CMK (cell line): ENCODE measurements around the gene ACOX1.

Source experiments
- DNase-seq: peaks from one replicate; pipeline ENCODE4 v3.0.0-alpha.2; 2010; ENCODE audit warnings: low read depth

Gene ACOX1

DNA sequence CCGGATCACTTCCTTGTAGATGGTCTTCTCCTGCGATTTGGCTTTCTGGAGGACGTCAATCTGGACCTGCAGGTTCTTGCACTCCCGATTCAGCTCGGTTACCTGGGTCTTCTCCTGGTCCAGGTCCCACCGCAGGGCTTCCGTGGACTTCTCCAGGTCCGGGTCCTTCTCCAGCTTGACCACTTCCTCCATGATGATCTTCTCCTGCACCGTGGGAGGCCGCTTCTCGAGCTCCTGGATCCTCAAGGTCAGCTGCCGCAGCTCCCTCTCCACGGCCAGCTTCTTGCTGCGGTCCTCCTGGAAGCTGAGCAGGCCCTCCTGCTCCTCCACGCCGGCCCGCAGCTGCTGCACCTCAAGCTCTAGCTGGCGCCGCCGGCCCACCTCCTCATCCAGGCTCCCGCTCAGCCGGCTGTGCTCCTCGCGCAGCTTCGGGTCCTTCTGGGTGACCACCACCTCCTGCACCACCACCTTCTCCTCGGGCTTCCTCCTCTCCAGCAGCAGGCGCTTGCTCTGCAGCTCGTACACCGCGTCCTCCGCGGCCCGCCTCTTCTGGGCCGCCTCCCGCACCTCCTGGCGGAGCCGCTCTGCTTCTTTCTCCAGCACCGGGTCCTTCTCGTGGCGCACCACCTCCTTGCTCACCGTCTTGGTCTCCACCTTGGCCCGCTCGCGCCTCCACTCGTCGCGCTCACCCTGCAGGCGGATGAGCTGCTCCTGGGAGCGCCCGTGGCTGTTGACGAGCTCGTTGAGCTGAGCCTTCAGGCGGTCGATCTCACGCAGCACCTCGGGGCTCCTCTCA is 29.9 kb upstream of the ACOX1 start:
- no peak for DNase-seq

DNA sequence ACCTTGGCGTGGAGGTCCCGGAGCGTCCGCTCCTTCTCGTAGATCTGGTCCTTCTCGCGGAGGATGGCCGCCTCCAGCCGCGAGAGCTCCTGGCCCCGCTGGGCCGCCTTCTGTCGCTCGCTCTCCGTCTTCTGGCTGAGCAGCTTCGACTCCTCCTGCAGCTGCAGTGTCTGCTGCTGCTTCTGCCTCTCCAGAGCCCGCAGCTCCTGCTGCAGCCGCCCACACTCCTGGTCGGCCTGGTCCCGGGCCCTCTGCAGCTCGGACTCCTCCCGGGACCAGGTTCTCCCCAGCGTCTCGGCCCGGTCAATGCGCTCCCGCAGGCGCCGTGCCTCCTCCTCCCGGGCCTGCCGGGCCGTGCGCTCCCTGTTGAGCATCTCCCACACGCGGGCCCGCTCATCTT is 29.2 kb upstream of the ACOX1 start:
- DNase-seq: no peak

- no peak for DNase-seq
These were observed 28.8 kb upstream of the ACOX1 start for GRCh38 chr17:76007850-76008165.

DNA sequence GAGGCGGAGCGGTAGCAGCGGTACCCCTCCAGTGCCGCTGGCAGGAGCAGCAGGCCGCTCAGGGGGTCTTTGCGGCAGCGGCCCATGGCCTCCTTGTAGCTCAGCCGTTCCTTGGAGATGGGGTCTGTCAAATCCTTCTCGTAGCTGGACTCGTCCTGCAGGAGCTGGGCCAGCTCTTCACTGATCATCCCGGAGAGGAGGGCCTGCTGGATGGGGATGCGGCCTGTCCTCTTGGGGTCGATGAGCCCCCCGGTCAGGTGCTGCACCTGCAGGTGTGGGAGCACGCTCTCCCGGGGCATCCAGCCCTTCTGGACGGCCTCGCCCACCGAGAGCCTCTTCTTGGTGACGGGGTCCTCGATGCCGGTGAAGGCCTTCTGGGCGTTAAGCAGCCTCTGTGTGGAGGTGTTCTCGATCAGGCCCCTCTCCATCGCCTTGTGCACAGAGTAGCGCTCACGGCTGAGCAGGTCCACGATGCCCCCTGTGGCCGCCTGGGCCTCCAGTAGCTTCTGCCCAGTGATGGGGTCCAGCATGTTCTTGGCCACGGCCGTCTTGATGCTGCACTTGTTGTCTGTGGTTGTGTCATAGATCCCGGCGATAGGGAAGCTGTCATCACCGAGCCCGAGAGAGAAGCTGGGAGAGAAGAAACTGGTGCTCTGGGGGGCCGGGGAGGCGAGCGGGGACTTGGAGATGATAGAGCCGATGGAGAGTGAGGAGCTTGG is 28.3 kb upstream of the ACOX1 start:
- no peak for DNase-seq

- peak; percentile 31 for DNase-seq
These were observed 26.5 kb upstream of the ACOX1 start for GRCh38 chr17:76005263-76006149.

DNA sequence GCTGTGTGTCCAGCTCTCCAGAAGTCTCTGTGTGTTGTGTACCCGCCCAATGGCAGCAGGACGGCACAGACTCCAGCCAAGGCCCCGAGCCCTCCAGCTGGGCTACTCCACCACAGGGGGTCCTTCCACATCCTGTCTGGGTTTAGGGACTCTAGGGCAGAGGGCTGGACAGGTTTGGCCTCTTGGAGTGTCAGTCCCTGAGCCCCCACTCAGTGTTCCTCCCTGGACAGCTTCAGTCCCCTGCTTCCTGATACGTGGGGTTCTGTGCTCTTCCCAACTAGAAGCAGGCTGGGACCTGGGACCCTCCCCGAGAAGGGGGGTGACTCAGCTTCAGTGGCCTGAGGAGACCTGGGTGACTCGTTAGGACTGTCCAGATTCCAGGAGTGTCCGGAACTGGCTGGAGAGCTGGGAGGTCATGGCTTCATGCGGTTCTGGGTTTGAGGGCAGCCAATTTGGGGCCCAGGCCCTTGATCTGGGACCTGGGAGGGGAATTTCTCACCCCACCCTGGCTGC is 25.8 kb upstream of the ACOX1 start:
- DNase-seq: no peak

DNA sequence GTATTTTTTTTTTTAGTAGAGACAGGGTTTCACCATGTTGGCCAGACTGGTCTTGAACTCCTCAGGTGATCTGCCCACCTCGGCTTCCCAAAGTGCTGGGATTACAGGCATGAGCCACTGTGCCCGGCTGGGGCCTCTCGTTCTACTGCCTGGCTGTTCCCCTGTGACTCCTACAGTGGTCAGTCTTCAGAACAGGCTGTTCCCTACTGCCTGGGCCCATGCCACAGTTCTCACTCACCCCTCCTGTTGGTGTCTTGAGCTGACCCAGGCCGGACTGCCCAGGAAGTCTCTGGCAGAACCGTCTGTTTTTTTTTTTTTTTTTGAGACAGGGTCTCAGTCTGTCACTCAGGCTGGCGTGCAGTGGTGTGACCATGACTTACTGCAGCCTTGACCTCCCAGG is 24.9 kb upstream of the ACOX1 start:
- DNase-seq: no peak

GRCh38 chr17:76002100-76002499 is 23.1 kb upstream of the ACOX1 start:
- no peak for DNase-seq

- DNase-seq: no peak
These were observed 22.0 kb upstream of the ACOX1 start, which contains the start of gene CDK3 for GRCh38 chr17:76000755-76001521. Gene CDK3, plus strand, starts transcription at chr17:76000855. Its CDS starts 571 bp downstream, at chr17:76001426.

DNA sequence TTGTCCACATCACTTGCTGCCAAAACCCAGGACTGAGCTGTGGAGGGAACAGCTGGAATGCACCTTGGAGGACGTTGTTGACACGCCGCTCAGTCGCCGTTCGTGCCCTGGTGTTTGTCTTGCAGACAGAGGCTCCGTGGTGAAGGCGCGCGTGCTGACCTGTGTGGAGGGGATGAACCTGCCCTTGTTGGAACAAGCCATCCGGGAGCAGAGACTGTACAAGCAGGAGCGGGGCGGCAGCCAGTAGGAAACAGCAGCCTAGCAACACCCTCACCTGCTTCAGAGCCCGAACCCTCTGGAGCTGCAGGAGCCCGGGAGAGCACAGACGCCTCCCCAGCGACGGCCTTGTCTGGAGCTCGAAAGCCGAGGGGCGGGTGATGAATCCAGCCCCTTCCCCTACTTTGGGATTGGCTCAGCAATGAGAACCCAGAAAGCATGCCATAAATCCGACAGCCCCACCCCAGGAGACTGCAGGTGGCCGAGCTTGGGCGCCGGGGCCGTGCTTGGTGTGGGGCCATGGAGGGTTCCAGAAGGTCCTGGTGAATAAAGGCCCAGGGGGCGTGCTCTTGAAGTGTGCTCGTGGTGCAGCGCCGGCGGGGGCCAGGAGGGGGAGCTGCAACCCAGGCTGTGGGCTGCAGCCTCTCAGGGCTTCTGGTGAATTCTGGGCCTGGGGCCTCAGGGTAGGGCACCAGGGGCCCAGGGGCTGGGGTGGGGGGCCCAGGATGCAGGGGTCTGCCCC is 21.2 kb upstream of the ACOX1 start:
- DNase-seq: peak; percentile 61

DNA sequence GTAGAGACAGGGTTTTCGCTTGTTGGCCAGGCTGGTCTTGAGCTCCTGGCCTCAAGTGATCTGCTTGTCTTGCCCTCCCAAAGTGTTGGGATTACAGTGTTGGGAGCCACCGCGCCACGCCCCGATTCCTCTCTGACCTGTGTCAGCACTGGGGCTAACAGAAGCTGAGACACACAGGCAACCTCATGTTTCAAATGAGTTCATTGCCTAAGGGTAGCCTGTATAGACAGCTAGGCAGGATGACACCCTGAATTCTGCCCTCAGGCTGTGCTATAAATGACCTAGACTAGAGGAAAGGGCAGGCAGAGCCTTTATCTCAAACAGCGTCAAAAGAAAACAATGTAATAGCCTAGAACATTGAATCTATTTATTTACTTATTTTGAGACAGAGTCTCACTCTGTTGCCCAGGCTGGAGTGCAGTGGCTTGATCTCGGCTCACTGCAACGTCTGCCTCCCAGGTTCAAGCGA is 19.4 kb upstream of the ACOX1 start:
- DNase-seq: no peak

DNA sequence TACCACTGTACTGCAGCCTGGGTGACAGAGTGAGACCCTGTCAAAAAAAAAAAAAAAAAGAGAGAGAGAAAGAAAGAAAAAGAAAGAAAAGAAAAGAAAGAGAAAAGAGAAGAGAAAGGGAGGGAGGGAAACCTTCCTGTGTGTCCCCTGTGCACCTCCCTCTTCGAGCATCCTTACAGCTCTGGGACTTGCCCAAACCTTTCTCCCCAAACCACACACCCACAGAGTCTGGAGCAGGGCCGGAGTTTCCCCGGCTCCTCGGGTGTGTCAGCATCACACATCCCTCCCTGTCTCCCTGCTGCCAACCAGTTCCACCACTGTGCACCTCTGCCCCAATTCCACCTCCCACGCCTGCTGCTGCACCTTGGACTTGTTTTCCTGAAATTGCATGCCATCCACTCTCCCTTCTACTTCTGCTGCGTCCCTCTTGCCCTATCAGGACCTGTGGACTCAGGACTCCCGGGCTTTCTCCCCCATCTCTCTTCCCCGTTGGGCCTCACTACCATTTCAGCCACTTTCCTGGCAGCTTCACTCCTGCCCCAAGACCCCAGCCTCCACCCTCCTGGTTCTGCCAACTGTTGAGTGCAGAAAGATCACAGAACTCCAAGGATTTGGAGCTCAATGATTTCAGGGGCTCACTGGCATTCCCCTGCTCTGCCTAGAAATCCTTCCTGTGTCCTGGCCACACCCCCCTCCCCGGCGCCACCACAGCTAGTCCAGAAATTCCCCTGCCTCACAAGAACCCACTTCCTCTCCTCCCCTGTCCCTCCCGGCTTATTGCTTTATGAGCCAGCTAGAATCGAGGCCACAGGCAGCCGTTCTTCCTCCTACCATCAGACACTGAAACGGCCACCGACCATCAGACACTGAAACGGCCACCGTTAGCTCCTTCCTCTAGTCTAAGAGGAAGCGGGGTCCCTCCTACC is 18.0 kb upstream of the ACOX1 start:
- DNase-seq: peak; percentile 78

- DNase-seq: no peak
These were observed 16.5 kb upstream of the ACOX1 start for GRCh38 chr17:75995385-75995925.

GRCh38 chr17:75994802-75995370 is 15.9 kb upstream of the ACOX1 start:
- DNase-seq: no peak

- DNase-seq: no peak
These were observed 12.4 kb upstream of the ACOX1 start for GRCh38 chr17:75991396-75991795.

- DNase-seq: no peak
These were observed 8.1 kb upstream of the ACOX1 start for GRCh38 chr17:75987041-75987440.

GRCh38 chr17:75985986-75986385 is 7.0 kb upstream of the ACOX1 start:
- no peak for DNase-seq

DNA sequence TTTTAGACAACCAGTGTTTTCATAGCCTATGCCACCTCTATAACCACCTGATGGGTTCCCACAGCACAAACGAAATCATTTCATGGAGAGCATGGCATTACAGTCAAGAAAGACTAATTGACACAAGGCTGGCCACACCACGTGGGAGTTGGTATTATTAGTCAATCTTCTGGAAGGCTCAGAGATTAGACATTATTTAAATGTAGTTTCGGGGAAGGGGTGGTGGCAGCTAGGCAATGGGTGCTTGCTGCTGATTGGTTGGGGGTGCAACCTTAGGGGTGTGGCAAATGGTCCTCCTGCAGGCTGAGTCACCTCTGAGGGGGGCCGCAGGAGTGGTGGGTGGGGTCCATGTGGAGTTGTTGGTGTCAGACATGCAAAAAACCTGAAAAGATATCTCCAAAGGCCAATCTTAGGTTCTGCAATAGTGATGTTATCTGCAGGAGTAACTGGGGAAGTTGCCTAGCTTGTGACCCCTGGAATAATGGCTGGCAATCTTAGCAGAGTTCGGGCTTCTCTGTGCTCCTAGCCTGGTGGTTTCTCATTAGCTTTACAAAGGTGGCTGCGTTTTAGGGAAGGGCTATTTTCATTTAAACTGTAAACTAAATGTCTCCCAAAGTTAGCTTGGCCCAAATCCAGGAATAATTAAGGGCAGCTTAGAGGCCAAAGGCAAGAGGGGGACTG is 4.7 kb upstream of the ACOX1 start:
- DNase-seq: no peak
